GM18858 (cell line): ENCODE measurements around the gene KLF3.

Experiments used
- ATAC-seq: cut with Tn5 transposase; IDR thresholded peaks from one replicate; pipeline ENCODE4 v1.9.1; 2021; ENCODE audit not compliant: unreplicated experiment

KLF3 gene

GRCh38 chr4:38694330-38694729 lies 30.3 kb downstream of the KLF3 start:
- ATAC-seq = no peak

GRCh38 chr4:38695809-38696208 lies 31.8 kb downstream of the KLF3 start:
- ATAC-seq = no peak

GRCh38 chr4:38696697-38697096 lies 32.7 kb downstream of the KLF3 start:
- no peak for ATAC-seq

- ATAC-seq = no peak
Observed at GRCh38 chr4:38698176-38698575, 34.2 kb downstream of the KLF3 start.

- no peak for ATAC-seq
Observed at GRCh38 chr4:38699112-38699511, 35.1 kb downstream of the KLF3 start.

GRCh38 chr4:38703635-38704034 lies 39.6 kb downstream of the KLF3 start:
- ATAC-seq = no peak

GRCh38 chr4:38704622-38705154 lies 40.7 kb downstream of the KLF3 start:
- no peak for ATAC-seq

GRCh38 chr4:38706301-38706700 lies 42.3 kb downstream of the KLF3 start:
- no peak for ATAC-seq

GRCh38 chr4:38710053-38710452 lies 46.1 kb downstream of the KLF3 start:
- peak; percentile 93 for ATAC-seq

- no peak for ATAC-seq
Observed at GRCh38 chr4:38711066-38711465, 47.1 kb downstream of the KLF3 start.

GRCh38 chr4:38715050-38715449 lies 51.1 kb downstream of the KLF3 start:
- no peak for ATAC-seq

GRCh38 chr4:38716256-38716655 lies 52.3 kb downstream of the KLF3 start:
- no peak for ATAC-seq

GRCh38 chr4:38717604-38718003 lies 53.6 kb downstream of the KLF3 start:
- no peak for ATAC-seq

- no peak for ATAC-seq
Observed at GRCh38 chr4:38723114-38723513, 59.1 kb downstream of the KLF3 start.

GRCh38 chr4:38723726-38724474 lies 59.9 kb downstream of the KLF3 start:
- ATAC-seq = no peak

GRCh38 chr4:38724475-38724808 lies 60.4 kb downstream of the KLF3 start:
- ATAC-seq = no peak

- no peak for ATAC-seq
Observed at GRCh38 chr4:38728631-38729141, 64.7 kb downstream of the KLF3 start.

GRCh38 chr4:38730493-38730829 lies 66.5 kb downstream of the KLF3 start:
- no peak for ATAC-seq

- peak; percentile 91 for ATAC-seq
Observed at GRCh38 chr4:38730830-38731646, 67.0 kb downstream of the KLF3 start.

- no peak for ATAC-seq
Observed at GRCh38 chr4:38733663-38734062, 69.7 kb downstream of the KLF3 start.

GRCh38 chr4:38734446-38734845 lies 70.4 kb downstream of the KLF3 start:
- no peak for ATAC-seq

GRCh38 chr4:38734911-38735310 lies 70.9 kb downstream of the KLF3 start:
- ATAC-seq = no peak
